KBM-7 (cell line): ENCODE measurements around the gene GRPEL2.
A peak's percentile ranks its signal among the peaks of the same experiment; 100 is the strongest.

Experiments
- DNase-seq: peaks from one replicate; pipeline ENCODE4 v3.0.0-alpha.2; 2015
- in situ Hi-C: fragments of 300-500 bp; cut with MboI; formaldehyde crosslinking; loops from 2 replicates; pipeline ENCODE4 v1.14.3; 2020; ENCODE audit warnings: low sequenced_read_pairs, low pct_unique_long_range_greater_than_20kb, mixed read lengths

The GRPEL2 gene

GRCh38 chr5:149372076-149372795 lies 26.9 kb downstream of the GRPEL2 start:
- no peak for DNase-seq
- in situ Hi-C loops, result no loop called here

- in situ Hi-C loops, result no loop called here
- DNase-seq, result no peak
Measured at GRCh38 chr5:149372932-149373331, 27.6 kb downstream of the GRPEL2 start.

GRCh38 chr5:149374303-149374702 lies 29.0 kb downstream of the GRPEL2 start:
- no peak for DNase-seq
- in situ Hi-C loops, result no loop called here

GRCh38 chr5:149374801-149375200 lies 29.5 kb downstream of the GRPEL2 start:
- in situ Hi-C loops, result no loop called here
- no peak for DNase-seq

- in situ Hi-C loops, result no loop called here
- DNase-seq, result no peak
Measured at GRCh38 chr5:149375434-149375833, 30.1 kb downstream of the GRPEL2 start.

- in situ Hi-C loops, result no loop called here
- no peak for DNase-seq
Measured at GRCh38 chr5:149376104-149376503, 30.8 kb downstream of the GRPEL2 start.

GRCh38 chr5:149376711-149377447 lies 31.6 kb downstream of the GRPEL2 start:
- no peak for DNase-seq
- in situ Hi-C loops, result no loop called here

GRCh38 chr5:149378241-149378820 lies 33.0 kb downstream of the GRPEL2 start:
- in situ Hi-C loops, result no loop called here

GRCh38 chr5:149379177-149379761 lies 34.0 kb downstream of the GRPEL2 start, which contains the start of gene IL17B:
TSS of gene IL17B (minus strand) at chr5:149379292. CDS start at chr5:149379225, 67 bp downstream.
- no peak for DNase-seq
- in situ Hi-C loops, result no loop called here

More at GRCh38 chr5:149378241-149378820, 33.0 kb downstream of the GRPEL2 start:
- no peak for DNase-seq

- DNase-seq, result no peak
- in situ Hi-C loops, result no loop called here
Measured at GRCh38 chr5:149379818-149380374, 34.6 kb downstream of the GRPEL2 start.

GRCh38 chr5:149380466-149381121 lies 35.3 kb downstream of the GRPEL2 start:
- in situ Hi-C loops, result no loop called here
- no peak for DNase-seq

- in situ Hi-C loops, result no loop called here
- no peak for DNase-seq
Measured at GRCh38 chr5:149381261-149381985, 36.1 kb downstream of the GRPEL2 start.

- DNase-seq, result peak; percentile 81
- in situ Hi-C loops, result no loop called here
Measured at GRCh38 chr5:149381986-149382338, 36.7 kb downstream of the GRPEL2 start.

- in situ Hi-C loops, result no loop called here
Measured at GRCh38 chr5:149382517-149383220, 37.4 kb downstream of the GRPEL2 start.

GRCh38 chr5:149383399-149383798 lies 38.1 kb downstream of the GRPEL2 start:
- DNase-seq, result no peak
- in situ Hi-C loops, result no loop called here

More at GRCh38 chr5:149382517-149383220, 37.4 kb downstream of the GRPEL2 start:
- DNase-seq, result no peak

GRCh38 chr5:149386166-149386565 lies 40.9 kb downstream of the GRPEL2 start:
- in situ Hi-C loops, result no loop called here
- DNase-seq, result no peak

- in situ Hi-C loops, result no loop called here
- DNase-seq, result no peak
Measured at GRCh38 chr5:149387081-149387631, 41.9 kb downstream of the GRPEL2 start.

GRCh38 chr5:149387982-149388381 lies 42.7 kb downstream of the GRPEL2 start:
- in situ Hi-C loops, result no loop called here

More at GRCh38 chr5:149387982-149388381, 42.7 kb downstream of the GRPEL2 start:
- DNase-seq, result no peak
